Ascending aorta (tissue), 2 donors: ENCODE measurements around the gene TSPEAR. TPM values are rescaled to one million over a fixed set of nuclear protein-coding genes. Genes with fewer than 3 reads are reported as not detected.
"Not testable (repeated sequence)": the region's sequence is repeated elsewhere in the genome, so short reads cannot be mapped to it uniquely, and the experiment has no call there.

Source experiments
- DNase-seq, 2 donors: peaks; one replicate each; pipeline ENCODE4 v3.0.0-alpha.2; 2019; ENCODE audit warnings: low spot score in 2 of 2
- H3K27ac ChIP-seq, 2 donors: fragments of 200-600 bp; sonication (generic); one replicate each; pipeline ENCODE4 v1.5.1; 2016 to 2017; ENCODE audit warnings: mild to moderate bottlenecking in 1 of 2
- H3K27me3 ChIP-seq: fragments of 200-600 bp; sonication (generic); one replicate; pipeline ENCODE4 v1.5.1; 2017
- H3K36me3 ChIP-seq, 2 donors: fragments of 200-600 bp; sonication (generic); one replicate each; pipeline ENCODE4 v1.5.1; 2016
- H3K4me1 ChIP-seq, 2 donors: fragments of 200-600 bp; sonication (generic); one replicate each; pipeline ENCODE4 v1.5.1; 2016 to 2017; ENCODE audit warnings: mild to moderate bottlenecking in 1 of 2
- H3K4me3 ChIP-seq, 2 donors: fragments of 200-600 bp; sonication (generic); one replicate each; pipeline ENCODE4 v1.5.1; 2016 to 2017; ENCODE audit warnings: mild to moderate bottlenecking in 1 of 2
- H3K9me3 ChIP-seq, 2 donors: fragments of 200-600 bp; sonication (generic); one replicate each; pipeline ENCODE4 v1.5.1; 2016
- intact Hi-C: fragments of 100-400 bp; cut with DNase I; formaldehyde crosslinking; loops from one replicate; pipeline ENCODE4 v1.15.1; 2023
- total RNA-seq: library from RNA; depleted of rRNA; stranded (reverse); fragments of >200 nt; gene quantifications from one replicate; pipeline ENCODE4 v1.1.0, GENCODE V29; 2016
- TF ChIP-seq, protein P1 (sequence below), 3 experiments: fragments of 200-600 bp in 2 of 3; fragments of 450-650 bp in 1 of 3; sonication (generic) in 2 of 3; IDR thresholded peaks; one replicate each; pipeline ENCODE4 v1.5.1; 2016 to 2019; ENCODE audit warnings: antibody characterized with exemption in 3 of 3, mild to moderate bottlenecking in 1 of 3, moderate library complexity in 1 of 3

The TSPEAR gene
- total RNA-seq, 1 donor from 2014 or later, result not detected

DNA sequence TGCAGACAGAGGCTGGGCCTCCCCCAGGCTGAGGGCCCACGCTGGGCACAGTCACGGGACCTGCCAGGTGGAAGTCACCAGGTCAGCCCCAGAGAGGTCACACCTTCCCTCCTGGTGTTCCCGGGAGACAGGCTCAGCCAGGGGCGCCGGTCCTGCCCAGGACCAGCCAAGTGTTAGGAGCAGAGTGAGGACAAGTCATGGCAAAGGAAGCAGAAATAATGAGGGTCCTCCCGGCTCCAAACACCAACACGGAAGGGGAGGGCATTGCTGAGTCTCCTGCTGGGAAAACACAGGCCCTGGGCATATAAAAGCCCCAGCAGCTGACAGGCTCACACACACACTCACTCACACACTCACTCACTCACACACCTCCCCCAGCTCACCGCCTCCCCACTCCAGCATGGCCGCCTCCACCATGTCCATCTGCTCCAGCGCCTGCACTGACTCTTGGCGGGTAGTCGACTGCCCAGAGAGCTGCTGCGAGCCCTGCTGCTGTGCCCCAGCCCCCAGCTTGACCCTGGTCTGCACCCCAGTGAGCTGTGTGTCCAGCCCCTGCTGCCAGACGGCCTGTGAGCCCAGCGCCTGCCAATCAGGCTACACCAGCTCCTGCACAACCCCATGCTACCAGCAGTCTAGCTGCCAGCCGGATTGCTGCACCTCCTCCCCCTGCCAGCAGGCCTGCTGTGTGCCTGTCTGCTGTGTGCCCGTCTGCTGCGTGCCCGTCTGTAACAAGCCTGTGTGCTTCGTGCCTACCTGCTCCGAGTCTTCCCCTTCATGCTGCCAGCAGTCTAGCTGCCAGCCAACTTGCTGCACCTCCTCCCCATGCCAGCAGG lies 74.1 kb downstream of the TSPEAR start, which contains the start of gene KRTAP10-10:
Gene KRTAP10-10 (plus strand): TSS at position 339 of the 833 bp plus-strand sequence. CDS start 62 bp downstream, at position 401.
- intact Hi-C loops, result no loop called here
- Histone ChIP-seq H3K27me3 (no peaks in the 10 kb centered on the region), H3K4me1 (no peaks in the 10 kb centered on the region), H3K4me3 (no peak within 1 kb of the TSS), H3K9me3 (peaks cover 0 to 4% of the 10 kb centered on the region in 2 donors), H3K27ac (no peak within 1 kb of the TSS), H3K36me3 (no peaks in the 10 kb centered on the region)
- TF ChIP-seq, protein P1, sequence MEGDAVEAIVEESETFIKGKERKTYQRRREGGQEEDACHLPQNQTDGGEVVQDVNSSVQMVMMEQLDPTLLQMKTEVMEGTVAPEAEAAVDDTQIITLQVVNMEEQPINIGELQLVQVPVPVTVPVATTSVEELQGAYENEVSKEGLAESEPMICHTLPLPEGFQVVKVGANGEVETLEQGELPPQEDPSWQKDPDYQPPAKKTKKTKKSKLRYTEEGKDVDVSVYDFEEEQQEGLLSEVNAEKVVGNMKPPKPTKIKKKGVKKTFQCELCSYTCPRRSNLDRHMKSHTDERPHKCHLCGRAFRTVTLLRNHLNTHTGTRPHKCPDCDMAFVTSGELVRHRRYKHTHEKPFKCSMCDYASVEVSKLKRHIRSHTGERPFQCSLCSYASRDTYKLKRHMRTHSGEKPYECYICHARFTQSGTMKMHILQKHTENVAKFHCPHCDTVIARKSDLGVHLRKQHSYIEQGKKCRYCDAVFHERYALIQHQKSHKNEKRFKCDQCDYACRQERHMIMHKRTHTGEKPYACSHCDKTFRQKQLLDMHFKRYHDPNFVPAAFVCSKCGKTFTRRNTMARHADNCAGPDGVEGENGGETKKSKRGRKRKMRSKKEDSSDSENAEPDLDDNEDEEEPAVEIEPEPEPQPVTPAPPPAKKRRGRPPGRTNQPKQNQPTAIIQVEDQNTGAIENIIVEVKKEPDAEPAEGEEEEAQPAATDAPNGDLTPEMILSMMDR (IDR thresholded peaks at IDR 0.05), result no peak
- DNase-seq, result no peak

DNA sequence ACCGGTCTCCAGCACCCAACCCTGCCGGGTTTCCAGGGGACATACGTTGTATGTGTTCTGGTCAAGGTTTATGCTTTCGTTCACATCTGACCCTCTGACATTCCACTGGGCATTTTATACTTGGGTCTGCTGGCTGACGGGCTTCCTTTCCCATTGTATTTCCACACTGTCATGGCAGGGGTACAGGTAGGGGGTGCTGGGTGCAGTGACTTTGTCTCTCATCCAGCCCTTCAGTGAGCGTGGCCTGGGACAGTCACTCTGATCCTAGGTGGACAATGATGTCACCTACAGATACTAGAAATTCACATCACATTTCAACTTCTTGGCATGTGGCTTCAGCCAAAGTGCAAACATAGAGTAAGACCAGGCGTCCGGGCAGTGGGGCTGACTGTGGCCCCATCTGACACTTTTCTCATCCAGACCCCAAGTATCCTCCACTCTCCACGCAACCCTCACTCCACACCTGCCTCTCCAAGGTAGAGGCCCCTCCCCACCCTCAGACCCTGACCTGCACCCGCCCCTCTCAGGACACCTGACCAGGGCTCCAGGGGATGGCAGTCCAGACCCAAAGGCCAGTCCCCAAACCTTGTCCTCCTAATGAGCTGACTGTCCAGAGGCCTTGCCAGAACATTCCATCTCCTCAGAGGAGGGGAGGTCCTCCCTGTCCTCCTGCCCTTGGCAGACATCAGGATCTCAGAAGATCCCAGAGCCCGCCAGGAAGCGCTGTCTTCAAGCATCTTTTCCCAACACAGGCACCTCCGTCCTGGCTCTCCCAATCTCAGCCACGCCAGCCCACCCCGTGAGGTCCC lies 75.0 kb downstream of the TSPEAR start:
- Histone ChIP-seq H3K27ac (no peak overlapping the region), H3K4me3 (no peak overlapping the region), H3K36me3 (no peaks in the 10 kb centered on the region), H3K4me1 (no peaks in the 10 kb centered on the region), H3K27me3 (no peaks in the 10 kb centered on the region), H3K9me3 (peaks cover 0 to 12% of the 10 kb centered on the region in 2 donors)
- TF ChIP-seq, protein P1 (IDR thresholded peaks at IDR 0.05), result no peak
- intact Hi-C loops, result no loop called here
- DNase-seq, result no peak

DNA sequence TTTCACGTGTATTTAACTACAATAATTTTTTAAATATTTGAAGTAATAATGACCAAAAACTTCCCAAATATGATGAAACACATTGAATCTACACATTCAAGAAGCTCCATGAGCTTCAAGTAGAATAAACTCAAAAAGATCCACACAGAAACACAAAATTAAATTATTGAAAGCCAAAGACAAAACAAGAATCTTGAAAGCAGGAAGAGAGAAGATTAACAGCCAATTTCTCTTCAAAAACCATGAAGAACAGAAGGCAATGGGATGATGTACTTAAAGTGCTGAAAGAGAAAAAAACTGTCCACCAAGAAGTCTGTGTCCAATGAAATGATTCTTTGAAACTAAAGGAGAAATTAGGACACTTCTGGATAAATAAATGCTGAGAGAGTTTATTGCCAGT lies 79.3 kb downstream of the TSPEAR start:
- H3K4me3 ChIP-seq, result no peak overlapping the region
- intact Hi-C loops, result no loop called here
- TF ChIP-seq, protein P1 (IDR thresholded peaks at IDR 0.05), result no peak
- H3K4me1 ChIP-seq, result no peaks in the 10 kb centered on the region
- no peak overlapping the region for H3K27ac ChIP-seq
- no peak for DNase-seq
- no peaks in the 10 kb centered on the region for H3K27me3 ChIP-seq
- no peaks in the 10 kb centered on the region for H3K36me3 ChIP-seq
- peaks cover 0 to 30% of the 10 kb centered on the region in 2 donors for H3K9me3 ChIP-seq

DNA sequence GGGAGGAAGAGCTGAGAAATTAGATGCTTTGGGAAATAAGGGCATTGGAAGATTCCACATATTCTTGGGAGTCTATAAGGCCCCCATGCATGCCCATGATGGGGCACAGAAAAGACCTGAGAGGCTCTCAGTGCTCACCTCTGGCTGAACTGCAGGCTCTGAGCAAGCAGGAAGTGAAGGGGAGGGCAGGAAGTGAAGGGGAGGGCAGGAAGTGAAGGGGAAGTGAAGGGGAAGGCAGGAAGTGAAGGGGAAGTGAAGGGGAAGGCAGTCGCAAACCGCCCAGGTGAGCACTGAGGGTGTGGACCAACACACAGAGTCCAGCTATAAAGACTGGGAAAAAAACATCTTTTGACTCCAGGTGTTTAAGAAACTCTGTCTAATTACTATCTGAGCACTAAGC lies 80.9 kb downstream of the TSPEAR start:
- Histone ChIP-seq H3K36me3 (no peaks in the 10 kb centered on the region), H3K27me3 (no peaks in the 10 kb centered on the region), H3K4me3 (no peak overlapping the region), H3K9me3 (peaks cover 0 to 30% of the 10 kb centered on the region in 2 donors), H3K27ac (no peak overlapping the region), H3K4me1 (no peaks in the 10 kb centered on the region)
- DNase-seq, result no peak
- TF ChIP-seq, protein P1 (IDR thresholded peaks at IDR 0.05), result no peak
- intact Hi-C loops, result no loop called here

DNA sequence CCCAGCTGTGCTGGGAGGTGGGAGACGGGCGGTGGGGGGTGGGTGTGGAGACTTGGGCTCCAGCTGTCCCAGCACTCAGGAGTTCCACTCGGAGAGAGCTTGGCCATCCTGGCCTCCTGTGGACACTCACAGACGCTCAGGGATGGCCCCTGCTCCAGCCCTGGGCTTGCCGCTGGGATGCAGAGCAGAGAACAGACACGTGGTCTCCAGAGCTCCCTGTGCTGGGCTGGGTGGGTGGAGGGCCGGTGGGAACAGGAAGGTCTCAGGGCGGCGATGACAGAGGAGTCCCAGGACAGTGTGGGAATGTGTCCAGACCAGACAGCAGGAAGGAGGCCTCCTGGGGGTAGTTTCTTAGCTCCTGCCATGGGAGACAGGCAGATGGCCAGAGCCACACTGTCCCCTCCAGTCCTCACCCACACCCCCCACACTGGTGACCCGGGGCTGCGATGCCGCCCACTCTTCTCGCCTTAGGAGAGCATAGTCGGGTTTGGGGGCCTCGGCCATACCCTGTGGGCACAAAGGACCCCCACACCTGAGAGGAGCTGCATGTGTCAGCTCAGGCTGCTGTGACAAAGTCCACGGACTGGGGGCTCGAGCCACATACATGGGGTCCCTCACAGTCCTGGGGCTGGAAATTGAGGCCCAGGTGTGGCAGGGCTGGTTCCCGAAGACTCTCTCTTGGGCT lies 82.5 kb downstream of the TSPEAR start:
- Histone ChIP-seq H3K4me1 (no peaks in the 10 kb centered on the region), H3K4me3 (no peak overlapping the region), H3K9me3 (peaks cover 0 to 33% of the 10 kb centered on the region in 2 donors), H3K27me3 (no peaks in the 10 kb centered on the region), H3K27ac (no peak overlapping the region), H3K36me3 (no peaks in the 10 kb centered on the region)
- intact Hi-C loops, result no loop called here
- no peak for DNase-seq
- TF ChIP-seq, protein P1 (IDR thresholded peaks at IDR 0.05), result no peak

DNA sequence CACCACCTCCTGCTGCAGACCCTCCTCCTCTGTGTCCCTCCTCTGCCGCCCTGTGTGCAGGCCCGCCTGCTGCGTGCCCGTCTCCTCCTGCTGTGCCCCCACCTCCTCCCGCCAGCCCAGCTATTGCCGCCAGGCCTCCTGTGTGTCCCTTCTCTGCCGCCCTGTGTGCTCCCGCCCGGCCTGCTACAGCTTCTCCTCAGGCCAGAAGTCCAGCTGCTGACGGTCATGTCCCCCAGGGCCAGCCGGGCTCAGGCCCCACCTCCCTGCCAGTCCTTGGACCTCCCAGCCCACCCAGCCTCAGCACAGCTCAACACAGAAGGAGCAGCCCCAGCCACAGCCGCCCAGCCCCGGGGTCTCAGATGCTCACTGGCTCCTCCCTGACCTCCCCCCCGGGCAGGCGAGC lies 83.5 kb downstream of the TSPEAR start:
- H3K27me3 ChIP-seq, H3K27ac ChIP-seq, H3K36me3 ChIP-seq, H3K4me1 ChIP-seq, H3K4me3 ChIP-seq, DNase-seq, intact Hi-C loops: not testable (repeated sequence)
- peaks cover 0 to 34% of the 10 kb centered on the region in 2 donors for H3K9me3 ChIP-seq

DNA sequence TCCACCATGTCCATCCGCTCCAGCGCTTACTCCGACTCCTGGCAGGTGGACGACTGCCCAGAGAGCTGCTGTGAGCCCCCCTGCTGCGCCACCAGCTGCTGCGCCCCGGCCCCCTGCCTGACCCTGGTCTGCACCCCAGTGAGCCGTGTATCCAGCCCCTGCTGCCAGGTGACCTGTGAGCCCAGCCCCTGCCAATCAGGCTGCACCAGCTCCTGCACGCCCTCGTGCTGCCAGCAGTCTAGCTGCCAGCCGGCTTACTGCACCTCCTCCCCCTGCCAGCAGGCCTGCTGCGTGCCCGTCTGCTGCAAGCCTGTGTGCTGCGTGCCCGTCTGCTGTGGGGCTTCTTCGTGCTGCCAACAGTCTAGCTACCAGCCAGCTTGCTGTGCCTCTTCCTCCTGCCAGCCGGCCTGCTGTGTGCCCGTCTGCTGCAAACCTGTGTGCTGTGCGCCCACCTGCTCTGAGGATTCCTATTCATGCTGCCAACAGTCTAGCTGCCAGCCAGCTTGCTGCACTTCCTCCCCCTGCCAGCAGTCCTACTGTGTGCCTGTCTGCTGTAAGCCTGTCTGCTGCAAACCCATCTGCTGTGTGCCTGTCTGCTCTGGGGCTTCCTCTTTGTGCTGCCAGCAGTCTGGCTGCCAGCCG lies 84.1 kb downstream of the TSPEAR start:
- H3K27me3 ChIP-seq, DNase-seq, H3K36me3 ChIP-seq, intact Hi-C loops, H3K4me3 ChIP-seq, H3K27ac ChIP-seq, H3K4me1 ChIP-seq: not testable (repeated sequence)
- H3K9me3 ChIP-seq, result peaks cover 0 to 30% of the 10 kb centered on the region in 2 donors
